Spleen (tissue), 11 donors: ENCODE results near the gene ARSD. TPM values are rescaled to one million over a fixed set of nuclear protein-coding genes. Genes with fewer than 3 reads are reported as not detected.
A peak's percentile ranks its signal among the peaks of the same experiment; 100 is the strongest.
"Not testable (repeated sequence)": the region's sequence is repeated elsewhere in the genome, so short reads cannot be mapped to it uniquely, and the experiment has no call there.

Source experiments
- DNase-seq: peaks from one replicate; pipeline ENCODE4 v3.0.0-alpha.2; 2020
- H3K27ac ChIP-seq, 8 donors: fragments of 200-600 bp; sonication (generic) in 7 of 8; 1 replicate in 4 of 8; 2 replicates in 4 of 8; pipeline versions ENCODE4 v1.5.0 to v1.8.0; 2016 to 2021; ENCODE audit warnings: inconsistent platforms in 4 of 8, mild to moderate bottlenecking in 4 of 8, moderate library complexity in 1 of 8
- H3K27me3 ChIP-seq, 7 donors: fragments of 200-600 bp; sonication (generic) in 6 of 7; replicated peaks in 1 of 7; 1 replicate in 4 of 7; 2 replicates in 3 of 7; pipeline versions ENCODE4 v1.5.0 to v1.8.0; 2016 to 2021; ENCODE audit warnings: inconsistent platforms in 3 of 7, mild to moderate bottlenecking in 1 of 7
- H3K36me3 ChIP-seq, 6 donors: fragments of 200-600 bp; sonication (generic) in 5 of 6; 1 replicate in 4 of 6; 2 replicates in 2 of 6; pipeline versions ENCODE4 v1.5.0 to v1.8.0; 2016 to 2021; ENCODE audit warnings: inconsistent platforms in 2 of 6
- H3K4me1 ChIP-seq, 6 donors: fragments of 200-600 bp; sonication (generic) in 5 of 6; 1 replicate in 3 of 6; 2 replicates in 3 of 6; pipeline versions ENCODE4 v1.5.0 to v1.8.0; 2016 to 2021; ENCODE audit warnings: inconsistent platforms in 3 of 6
- H3K4me3 ChIP-seq, 8 donors: fragments of 200-600 bp; sonication (generic) in 7 of 8; 1 replicate in 4 of 8; 2 replicates in 4 of 8; pipeline versions ENCODE4 v1.5.0 to v1.8.0; 2016 to 2021; ENCODE audit warnings: inconsistent platforms in 4 of 8, mild to moderate bottlenecking in 4 of 8, moderate library complexity in 2 of 8
- H3K9me3 ChIP-seq, 8 donors: fragments of 200-600 bp; sonication (generic) in 7 of 8; 1 replicate in 4 of 8; 2 replicates in 4 of 8; pipeline versions ENCODE4 v1.5.0 to v1.8.0; 2016 to 2021; ENCODE audit warnings: inconsistent platforms in 4 of 8
- POLR2A ChIP-seq, 3 donors: fragments of 450-650 bp; IDR thresholded peaks; one replicate each; pipeline ENCODE4 v1.5.1; 2017; ENCODE audit warnings: antibody characterized with exemption in 3 of 3, mild to moderate bottlenecking in 1 of 3
- POLR2AphosphoS5 ChIP-seq, 3 donors: sonication (generic); formaldehyde crosslinking; IDR thresholded peaks; one replicate each; pipeline ENCODE4 v1.5.1; 2017; ENCODE audit warnings: antibody characterized with exemption in 3 of 3
- WGBS, 5 donors: extraction: QIAGEN DNeasy Blood & Tissue Kit in 3 of 5; methylation state at CpG; one replicate each; pipeline versions ENCODE4 v1.1.5 to v1.1.7; 2013 to 2018; 5-methylcytosine and 5-hydroxymethylcytosine counted together
- intact Hi-C: fragments of 100-400 bp; cut with DNase I; formaldehyde crosslinking; loops from one replicate; pipeline ENCODE4 v1.15.0; 2023; ENCODE audit warnings: low total_unique reads
- polyA plus RNA-seq, 3 donors: library from polyadenylated mRNA; stranded (reverse); fragments of 200-250 nt; gene quantifications; one replicate each; pipeline ENCODE4 v1.2.1, GENCODE V29; 2013
- total RNA-seq, 7 donors: library from RNA; depleted of rRNA in 3 of 7; stranded (reverse); fragments of >200 nt in 3 of 7; fragmentation: NEBNext Ultra II Directional in 4 of 7; extraction: Animal tissue kit (Norgen Biotek cat#: 25700) in 4 of 7; gene quantifications; one replicate each; pipeline versions ENCODE4 v1.1.0 to v1.2.1, GENCODE V29; 2016 to 2021
- TF ChIP-seq, protein P1 (sequence below), 11 experiments: fragments of 200-600 bp in 7 of 11; fragments of 450-650 bp in 4 of 11; sonication (generic) in 4 of 11; IDR thresholded peaks in 8 of 11; conservative IDR thresholded peaks in 3 of 11; 1 replicate in 7 of 11; 2 replicates in 4 of 11; pipeline versions ENCODE4 v1.4.0 to v1.8.0; 2016 to 2021; ENCODE audit warnings: antibody characterized with exemption in 11 of 11, inconsistent platforms in 4 of 11, mild to moderate bottlenecking in 1 of 11
- donor health status: healthy with polysubstance abuse.
- donor health status: DM: no; HTN: no; CAD: no; lungs with moderate emphysema.
- donor health status: DM: no; HTN: no; CAD: no.
- donor health status: Bipolar disorder and iron deficiency.
- donor health status: healthy.
- donor health status: DM: no; HTN: no; CAD: no.
- donor health status: DM: yes; HTN: yes; CAD: no.

Gene ARSD
- total and polyA plus RNA-seq, 10 donors, result 2.8 to 22.0 (median 12.8) TPM

DNA sequence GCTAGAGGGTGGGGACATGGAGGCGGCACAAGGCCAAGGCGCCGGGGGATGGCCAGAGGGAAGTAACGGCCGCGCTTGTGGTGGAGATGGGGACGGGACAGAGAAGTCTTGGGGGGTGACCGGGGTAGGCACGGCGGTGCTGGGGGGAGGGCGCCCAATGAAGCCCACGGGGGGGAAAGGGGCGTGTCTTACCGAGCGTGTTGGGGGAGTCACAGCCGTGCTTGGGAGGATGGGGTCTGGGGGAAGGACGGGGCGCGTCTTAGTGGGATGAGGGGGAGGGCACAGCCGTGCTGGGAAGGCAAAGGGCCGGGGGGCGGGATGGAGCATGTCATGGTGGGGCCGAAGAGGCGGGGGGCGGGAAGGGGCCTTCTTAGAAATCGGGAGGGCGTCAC lies 952 bp downstream of the ARSD start:
- Histone ChIP-seq H3K36me3 (peaks cover 0 to 4% (median 0%) of the 10 kb centered on the region in 6 donors), H3K27me3 (peaks cover 0 to 7% (median 0%) of the 10 kb centered on the region in 7 donors), H3K4me3 (peak overlapping the region in 6 of 8 donors; percentile 60 to 91 (median 66)), H3K4me1 (peaks cover 0 to 8% (median 0%) of the 10 kb centered on the region in 6 donors), H3K9me3 (peaks cover 0 to 21% (median 8%) of the 10 kb centered on the region in 8 donors), H3K27ac (peak overlapping the region; percentile 37 to 97 (median 91))
- 0 to 7% (median 2%) methylated on average over 10 to 27 of the region's 27 CpGs for WGBS, 5 donors
- peak; percentile 89 for DNase-seq
- no peak for TF ChIP-seq POLR2AphosphoS5 (IDR thresholded peaks at IDR 0.05)
- no peak for TF ChIP-seq POLR2A (IDR thresholded peaks at IDR 0.05)
- TF ChIP-seq, protein P1, sequence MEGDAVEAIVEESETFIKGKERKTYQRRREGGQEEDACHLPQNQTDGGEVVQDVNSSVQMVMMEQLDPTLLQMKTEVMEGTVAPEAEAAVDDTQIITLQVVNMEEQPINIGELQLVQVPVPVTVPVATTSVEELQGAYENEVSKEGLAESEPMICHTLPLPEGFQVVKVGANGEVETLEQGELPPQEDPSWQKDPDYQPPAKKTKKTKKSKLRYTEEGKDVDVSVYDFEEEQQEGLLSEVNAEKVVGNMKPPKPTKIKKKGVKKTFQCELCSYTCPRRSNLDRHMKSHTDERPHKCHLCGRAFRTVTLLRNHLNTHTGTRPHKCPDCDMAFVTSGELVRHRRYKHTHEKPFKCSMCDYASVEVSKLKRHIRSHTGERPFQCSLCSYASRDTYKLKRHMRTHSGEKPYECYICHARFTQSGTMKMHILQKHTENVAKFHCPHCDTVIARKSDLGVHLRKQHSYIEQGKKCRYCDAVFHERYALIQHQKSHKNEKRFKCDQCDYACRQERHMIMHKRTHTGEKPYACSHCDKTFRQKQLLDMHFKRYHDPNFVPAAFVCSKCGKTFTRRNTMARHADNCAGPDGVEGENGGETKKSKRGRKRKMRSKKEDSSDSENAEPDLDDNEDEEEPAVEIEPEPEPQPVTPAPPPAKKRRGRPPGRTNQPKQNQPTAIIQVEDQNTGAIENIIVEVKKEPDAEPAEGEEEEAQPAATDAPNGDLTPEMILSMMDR (IDR thresholded peaks at IDR 0.05 in 8 of 11, conservative IDR thresholded peaks at IDR 0.05 in 3 of 11), result no peak
- intact Hi-C loops, result no loop called here

DNA sequence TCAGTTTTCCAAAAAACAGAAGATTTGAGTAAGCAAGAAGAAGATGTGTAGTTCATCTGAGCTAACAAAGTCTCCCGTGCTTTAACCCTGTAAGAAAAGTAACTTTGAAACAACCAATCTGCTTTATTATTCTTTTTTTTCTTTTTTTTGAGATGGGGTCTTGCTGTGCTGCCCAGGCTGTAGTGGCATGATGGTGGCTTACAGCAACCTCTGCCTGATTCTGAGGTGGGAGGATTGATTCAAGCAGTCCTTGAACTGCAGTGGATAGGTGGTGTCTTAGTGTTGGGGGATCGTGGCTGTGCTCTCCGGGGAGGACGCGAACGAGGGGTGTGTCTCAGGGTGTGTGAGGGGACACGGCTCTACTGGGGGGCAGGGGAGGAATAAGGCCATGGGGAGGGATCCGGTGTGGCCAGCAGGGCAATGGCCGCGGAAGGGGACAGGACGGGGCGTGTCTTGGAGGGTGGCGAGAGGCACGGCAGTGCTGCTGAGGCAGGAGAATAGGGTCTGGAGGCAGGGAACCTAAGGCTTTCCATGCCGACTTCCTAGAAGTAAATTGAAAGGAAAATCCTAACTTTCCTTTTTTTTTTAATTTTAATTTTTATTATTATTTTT lies 2.4 kb downstream of the ARSD start:
- Histone ChIP-seq H3K4me1 (peaks cover 0 to 8% (median 0%) of the 10 kb centered on the region in 6 donors), H3K4me3 (no peak overlapping the region), H3K9me3 (peaks cover 0 to 19% (median 8%) of the 10 kb centered on the region in 8 donors), H3K27ac (no peak overlapping the region), H3K27me3 (peaks cover 0 to 7% (median 0%) of the 10 kb centered on the region in 7 donors), H3K36me3 (peaks cover 0 to 11% (median 0%) of the 10 kb centered on the region in 6 donors)
- intact Hi-C loops, result no loop called here
- TF ChIP-seq POLR2AphosphoS5 (IDR thresholded peaks at IDR 0.05) (no peak), POLR2A (IDR thresholded peaks at IDR 0.05) (no peak)
- TF ChIP-seq, protein P1 (IDR thresholded peaks at IDR 0.05 in 8 of 11, conservative IDR thresholded peaks at IDR 0.05 in 3 of 11), result no peak
- DNase-seq, result no peak
- WGBS, 5 donors, result 93 to 98% (median 95%) methylated on average over 15 of the region's 15 CpGs

DNA sequence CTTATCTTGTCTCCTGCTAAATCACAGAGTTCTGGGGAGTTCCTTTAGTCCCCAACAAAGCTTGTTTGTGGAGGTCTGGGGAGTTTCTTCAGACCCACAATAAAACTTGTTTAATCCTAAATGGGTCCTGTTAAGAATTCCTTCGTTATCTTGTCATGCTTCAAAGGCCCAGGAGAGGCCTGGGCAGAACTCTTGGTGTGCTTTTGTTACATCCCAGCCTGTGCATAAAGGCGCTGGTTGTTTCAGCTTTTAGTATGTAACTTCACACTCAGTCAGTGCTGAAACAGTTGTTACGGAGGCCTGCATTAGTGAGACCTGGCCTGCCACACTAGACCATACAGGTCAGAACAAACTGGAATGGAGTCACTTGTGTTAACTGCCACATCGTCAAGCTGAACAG lies 2.9 kb downstream of the ARSD start:
- intact Hi-C loops, H3K4me1 ChIP-seq, H3K27me3 ChIP-seq, DNase-seq, H3K27ac ChIP-seq, H3K4me3 ChIP-seq: not testable (repeated sequence)
- H3K9me3 ChIP-seq, result peaks cover 0 to 13% (median 7%) of the 10 kb centered on the region in 8 donors
- peaks cover 0 to 16% (median 2%) of the 10 kb centered on the region in 6 donors for H3K36me3 ChIP-seq
- WGBS, 5 donors, result 86 to 99% (median 90%) methylated on average over 3 to 4 of the region's 4 CpGs

DNA sequence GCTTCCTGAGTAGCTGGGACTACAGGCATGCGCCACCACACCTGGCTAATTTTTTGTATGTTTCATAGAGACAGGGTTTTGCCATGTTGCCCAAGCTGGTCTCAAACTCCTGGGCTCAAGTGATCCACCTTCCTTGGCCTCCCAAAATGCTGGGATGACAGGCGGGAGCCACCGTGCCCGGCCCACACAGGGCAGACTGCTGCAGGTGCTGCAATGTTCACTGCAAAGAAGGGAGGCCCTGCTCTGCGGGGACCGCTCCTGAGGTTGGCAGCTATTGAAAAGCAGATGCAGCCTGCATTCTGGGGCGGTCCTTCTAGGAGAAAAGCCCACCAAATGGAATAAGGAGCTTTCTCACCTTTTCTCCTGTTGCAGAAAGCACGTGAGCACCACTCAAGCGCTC lies 5.0 kb downstream of the ARSD start:
- Histone ChIP-seq H3K27me3 (peaks cover 0 to 3% (median 0%) of the 10 kb centered on the region in 7 donors), H3K4me3 (no peak overlapping the region), H3K27ac (no peak overlapping the region), H3K36me3 (peaks cover 0 to 35% (median 6%) of the 10 kb centered on the region in 6 donors), H3K9me3 (no peaks in the 10 kb centered on the region), H3K4me1 (peaks cover 0 to 1% (median 0%) of the 10 kb centered on the region in 6 donors)
- WGBS, 5 donors, result 89 to 96% (median 94%) methylated on average over 3 to 9 of the region's 9 CpGs
- no peak for TF ChIP-seq POLR2A (IDR thresholded peaks at IDR 0.05)
- TF ChIP-seq, protein P1 (IDR thresholded peaks at IDR 0.05 in 8 of 11, conservative IDR thresholded peaks at IDR 0.05 in 3 of 11), result no peak
- no peak for TF ChIP-seq POLR2AphosphoS5 (IDR thresholded peaks at IDR 0.05)
- DNase-seq, result no peak
- intact Hi-C loops, result no loop called here
